HEK293T (cell line): ENCODE measurements around the gene USH1C.

ENCODE experiments used
- CTCF ChIA-PET: fragments of 350-600 bp; formaldehyde crosslinking; extraction: SDS; loops from one replicate; lab custom pipeline; 2021; ENCODE audit warnings: antibody characterized with exemption, inconsistent platforms; lab: Yijun Ruan, JAX
- POLR2A ChIA-PET: fragments of 350-600 bp; formaldehyde crosslinking; extraction: SDS; loops from one replicate; lab custom pipeline; 2020; ENCODE audit warnings: antibody characterized with exemption, inconsistent platforms; lab: Yijun Ruan, JAX
- DNase-seq: peaks from one replicate; pipeline ENCODE4 v3.0.0; 2012; ENCODE audit warnings: mixed read lengths; ENCODE audit errors: extremely low spot score
- ARNT ChIP-seq: fragments of 450-650 bp; IDR thresholded peaks from 2 replicates; pipeline ENCODE4 v1.6.1; 2017; ENCODE audit warnings: mild to moderate bottlenecking
- BHLHE40 ChIP-seq: fragments of 450-650 bp; IDR thresholded peaks from 2 replicates; pipeline ENCODE4 v1.6.1; 2016; ENCODE audit warnings: mild to moderate bottlenecking, moderate library complexity, borderline replicate concordance
- CTBP1 ChIP-seq: fragments of 450-650 bp; IDR thresholded peaks from 2 replicates; pipeline ENCODE4 v1.6.1; 2016; ENCODE audit warnings: borderline replicate concordance
- ELF4 ChIP-seq: fragments of 450-650 bp; IDR thresholded peaks from 2 replicates; pipeline ENCODE4 v1.6.1; 2017; ENCODE audit warnings: antibody characterized with exemption
- FOXA1 ChIP-seq: fragments of 450-650 bp; IDR thresholded peaks from 2 replicates; pipeline ENCODE4 v1.6.1; 2016; ENCODE audit warnings: mild to moderate bottlenecking
- FOXK2 ChIP-seq: fragments of 450-650 bp; IDR thresholded peaks from 2 replicates; pipeline ENCODE4 v1.6.1; 2016; ENCODE audit warnings: mild to moderate bottlenecking
- FOXM1 ChIP-seq: fragments of 450-650 bp; IDR thresholded peaks from 2 replicates; pipeline ENCODE4 v1.6.1; 2017; ENCODE audit warnings: mild to moderate bottlenecking, borderline replicate concordance
- HDGF ChIP-seq: fragments of 450-650 bp; IDR thresholded peaks from 2 replicates; pipeline ENCODE4 v1.6.1; 2017; ENCODE audit warnings: antibody characterized with exemption, borderline replicate concordance
- L3MBTL2 ChIP-seq: fragments of 450-650 bp; conservative IDR thresholded peaks from 2 replicates; pipeline ENCODE4 v1.6.1; 2016; ENCODE audit warnings: mild to moderate bottlenecking
- LEF1 ChIP-seq: fragments of 450-650 bp; IDR thresholded peaks from 2 replicates; pipeline ENCODE4 v1.6.1; 2017; ENCODE audit warnings: mild to moderate bottlenecking, borderline replicate concordance
- NFRKB ChIP-seq: fragments of 450-650 bp; IDR thresholded peaks from 2 replicates; pipeline ENCODE4 v1.6.1; 2016; ENCODE audit warnings: mild to moderate bottlenecking, moderate library complexity
- PKNOX1 ChIP-seq: fragments of 450-650 bp; IDR thresholded peaks from 2 replicates; pipeline ENCODE4 v1.6.1; 2016
- SP1 ChIP-seq: fragments of 450-650 bp; IDR thresholded peaks from 2 replicates; pipeline ENCODE4 v1.6.1; 2017
- SUZ12 ChIP-seq: fragments of 450-650 bp; IDR thresholded peaks from 2 replicates; pipeline ENCODE4 v1.6.1; 2016; ENCODE audit warnings: mild to moderate bottlenecking
- TARDBP ChIP-seq: fragments of 450-650 bp; IDR thresholded peaks from 2 replicates; pipeline ENCODE4 v1.6.1; 2016
- ZNF384 ChIP-seq: fragments of 450-650 bp; IDR thresholded peaks from 2 replicates; pipeline ENCODE4 v1.6.1; 2016

Gene USH1C

GRCh38 chr11:17550450-17551346 is 6.5 kb upstream of the USH1C start:
- POLR2A ChIA-PET: no interaction called here
- CTCF ChIA-PET: no interaction called here

GRCh38 chr11:17548444-17548843 is 4.2 kb upstream of the USH1C start:
- no peak for TF ChIP-seq HDGF
- no peak for TF ChIP-seq SP1
- no peak for TF ChIP-seq TARDBP
- no peak for TF ChIP-seq FOXA1
- TF ChIP-seq FOXK2: no peak
- TF ChIP-seq SUZ12: no peak
- TF ChIP-seq ARNT: no peak
- no peak for TF ChIP-seq LEF1
- no peak for TF ChIP-seq FOXM1
- TF ChIP-seq BHLHE40: no peak
- TF ChIP-seq PKNOX1: no peak
- no peak for TF ChIP-seq ZNF384
- no peak for TF ChIP-seq CTBP1
- TF ChIP-seq NFRKB: no peak
- TF ChIP-seq ELF4: no peak
- no peak for TF ChIP-seq L3MBTL2
- ChIA-PET CTCF (interaction anchor here (0.7 to 3.3 kb wide), 2 partner anchors 20 to 439 kb away, joined by 5 to 20 read pairs; no protein-coding TSS in a partner anchor), POLR2A (no interaction called here)
- DNase-seq: peak; percentile 23

More at GRCh38 chr11:17550450-17551346, 6.5 kb upstream of the USH1C start:
- TF ChIP-seq LEF1 (no peak), FOXK2 (no peak), FOXM1 (no peak), ARNT (no peak), L3MBTL2 (no peak), CTBP1 (no peak), PKNOX1 (no peak), ELF4 (no peak), BHLHE40 (no peak), FOXA1 (no peak), HDGF (no peak)
- no peak for DNase-seq

GRCh38 chr11:17547932-17548331 is 3.7 kb upstream of the USH1C start:
- DNase-seq: no peak
- POLR2A ChIA-PET: no interaction called here
- TF ChIP-seq FOXA1: no peak
- TF ChIP-seq HDGF: no peak
- TF ChIP-seq FOXK2: no peak
- no peak for TF ChIP-seq SP1
- TF ChIP-seq PKNOX1: no peak
- TF ChIP-seq L3MBTL2: no peak
- no peak for TF ChIP-seq FOXM1
- TF ChIP-seq ZNF384: no peak
- no peak for TF ChIP-seq CTBP1
- TF ChIP-seq SUZ12: no peak
- no peak for TF ChIP-seq LEF1
- TF ChIP-seq ELF4: no peak
- no peak for TF ChIP-seq BHLHE40
- no peak for TF ChIP-seq TARDBP
- TF ChIP-seq NFRKB: no peak
- TF ChIP-seq ARNT: no peak
- CTCF ChIA-PET: interaction anchor here (1.6 to 3.3 kb wide), 2 partner anchors 20 to 161 kb away, joined by 5 to 20 read pairs; no protein-coding TSS in a partner anchor

GRCh38 chr11:17547051-17547577 is 2.9 kb upstream of the USH1C start, which contains the start of gene OTOG:
Gene OTOG, plus strand, starts transcription at chr11:17547259. Its CDS starts 114 bp downstream, at chr11:17547373.
- ChIA-PET POLR2A (interaction anchor here (0.7 kb wide), 1 partner anchor 11 kb away, joined by 4 read pairs; no protein-coding TSS in a partner anchor), CTCF (interaction anchor here (0.9 to 3.3 kb wide), 4 partner anchors 17 to 173 kb away, joined by 3 to 20 read pairs (median 4); no protein-coding TSS in a partner anchor)
- TF ChIP-seq L3MBTL2 (no peak; the same call in 1 of the 2 replicates), PKNOX1 (peak; percentile 95), HDGF (0 out of 2 replicates have a peak, but pooled peaks have one; percentile 35)
- peak; percentile 72 for DNase-seq

GRCh38 chr11:17546240-17546639 is 2.0 kb upstream of the USH1C start:
- no peak for DNase-seq
- ChIA-PET CTCF (interaction anchor here (0.9 to 3.3 kb wide), 4 partner anchors 17 to 192 kb away, joined by 3 to 20 read pairs (median 4); no protein-coding TSS in a partner anchor), POLR2A (no interaction called here)
- no peak for TF ChIP-seq ELF4
- TF ChIP-seq FOXK2: no peak
- TF ChIP-seq ZNF384: no peak
